CD4-positive, alpha-beta T cell treated with Interleukin-6 at 100 ng/mL for 8 hours (primary cell): ENCODE results near the gene RAB4A.

ENCODE experiments used
- DNase-seq: peaks from one replicate; pipeline ENCODE4 v3.0.0-alpha.2; 2020; ENCODE audit warnings: mixed read lengths, low spot score

Gene RAB4A, protein sequence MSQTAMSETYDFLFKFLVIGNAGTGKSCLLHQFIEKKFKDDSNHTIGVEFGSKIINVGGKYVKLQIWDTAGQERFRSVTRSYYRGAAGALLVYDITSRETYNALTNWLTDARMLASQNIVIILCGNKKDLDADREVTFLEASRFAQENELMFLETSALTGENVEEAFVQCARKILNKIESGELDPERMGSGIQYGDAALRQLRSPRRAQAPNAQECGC

GRCh38 chr1:229270547-229271447 is at the start of gene RAB4A:
Gene RAB4A, plus strand, starts transcription at chr1:229271111. Its CDS starts 229 bp downstream, at chr1:229271340.
- DNase-seq: peak; percentile 74

DNA sequence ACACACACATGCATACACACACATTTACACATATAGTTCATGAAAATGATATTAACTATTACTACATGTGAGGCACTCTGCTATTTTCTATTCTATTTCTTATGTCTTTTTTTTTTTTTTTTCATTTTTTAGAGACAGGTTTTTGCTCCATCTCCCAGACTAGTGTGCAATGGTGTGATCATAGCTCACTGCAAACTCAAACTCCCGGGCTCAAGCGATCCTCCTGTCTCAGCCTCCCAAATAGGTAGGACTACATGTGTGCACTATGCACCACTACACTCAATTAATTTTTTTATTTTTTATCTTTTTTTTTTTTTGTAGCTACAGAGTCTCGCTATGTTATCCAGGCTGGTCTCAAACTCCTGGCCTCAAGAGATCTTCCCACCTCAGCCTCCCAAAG is 48.8 kb upstream of the RAB4A start:
- DNase-seq: no peak

DNA sequence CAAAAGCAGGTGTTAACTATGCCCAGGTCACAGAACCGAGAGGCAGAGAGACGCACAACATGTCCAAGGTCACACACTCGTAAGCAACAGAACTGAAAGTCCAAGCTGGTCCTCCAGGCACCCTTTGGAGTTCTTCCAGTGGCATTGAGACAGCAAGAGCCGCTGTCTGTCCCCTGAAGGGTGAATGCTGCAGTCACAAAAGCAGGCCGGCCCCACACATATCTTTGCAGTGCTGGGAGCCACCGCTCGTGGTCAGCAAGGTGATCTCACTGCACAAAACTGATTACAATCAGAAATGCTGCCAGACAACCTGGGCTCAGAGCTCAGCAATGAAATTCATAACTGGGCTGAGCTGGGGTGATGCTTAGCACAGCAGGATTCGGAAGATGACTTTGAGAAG is 47.4 kb upstream of the RAB4A start:
- no peak for DNase-seq

- DNase-seq: no peak
Observed at GRCh38 chr1:229224308-229224707, 46.6 kb upstream of the RAB4A start.

- DNase-seq: no peak
Observed at GRCh38 chr1:229225331-229225782, 45.6 kb upstream of the RAB4A start.

DNA sequence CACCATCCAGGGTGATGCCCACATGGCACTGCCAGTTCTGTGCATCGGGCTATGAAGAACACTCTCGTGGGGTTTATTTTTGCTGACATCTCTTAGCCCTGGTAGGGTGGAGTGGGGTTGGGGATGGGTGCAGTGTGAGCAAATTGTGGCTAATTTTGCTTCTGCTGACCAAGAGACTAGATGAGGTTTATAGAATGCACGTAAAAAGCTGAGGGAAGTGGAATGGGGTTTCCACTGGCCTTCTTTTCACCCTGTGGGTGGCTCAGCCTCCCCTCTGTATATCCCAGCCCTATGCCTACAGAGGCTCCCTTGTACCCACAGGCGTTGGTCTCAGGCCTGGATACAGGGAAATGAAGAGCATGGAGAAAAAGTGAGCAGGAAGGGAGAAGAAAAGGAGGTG is 44.1 kb upstream of the RAB4A start:
- DNase-seq: no peak

DNA sequence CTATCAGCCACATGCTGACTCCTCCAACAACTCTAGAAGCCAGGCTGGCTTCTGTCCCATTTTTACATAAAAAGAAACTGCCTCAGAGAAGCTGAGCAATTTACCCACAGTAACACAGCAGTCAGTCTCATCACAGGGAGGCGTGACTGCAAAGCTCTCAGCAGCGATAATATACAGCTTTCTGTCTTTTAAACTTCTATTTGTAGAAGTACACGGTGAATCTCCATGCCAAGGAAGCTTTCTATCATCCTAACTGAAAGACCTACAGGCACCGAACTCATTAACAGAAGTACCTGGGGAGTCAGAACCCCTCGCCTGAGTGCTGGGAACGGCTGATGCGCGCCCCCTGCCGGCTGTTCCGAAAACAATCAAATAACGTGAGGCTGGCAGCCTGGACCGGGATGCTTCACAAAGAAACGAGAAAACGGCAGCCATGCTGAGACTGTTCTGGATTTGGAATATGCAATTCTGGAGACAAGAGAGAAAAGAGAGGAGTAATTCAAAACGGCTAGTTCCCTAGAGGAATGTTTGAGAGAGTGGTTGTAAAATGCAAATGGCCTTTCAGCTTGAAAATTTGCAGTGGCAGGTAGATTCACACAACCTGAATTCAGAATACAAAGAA is 43.5 kb upstream of the RAB4A start:
- peak; percentile 83 for DNase-seq

DNA sequence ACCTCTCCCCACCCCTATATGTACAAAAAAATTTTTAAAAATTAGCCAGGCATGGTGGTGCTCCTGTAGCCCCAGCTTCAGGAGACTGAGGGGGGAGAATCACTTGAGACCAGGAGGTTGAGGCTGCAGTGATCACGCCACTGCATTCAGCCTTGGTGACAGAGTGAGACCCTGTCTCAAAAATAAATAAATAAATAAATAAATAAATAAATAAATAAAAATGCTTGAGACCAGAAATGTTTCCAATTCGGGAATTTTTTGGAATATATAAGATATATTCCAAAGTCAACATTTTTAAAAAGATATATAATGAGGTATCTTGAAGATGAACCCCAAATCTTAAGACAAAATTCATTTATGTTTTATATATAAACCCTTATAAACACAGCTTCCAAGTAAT is 42.4 kb upstream of the RAB4A start:
- DNase-seq: no peak

DNA sequence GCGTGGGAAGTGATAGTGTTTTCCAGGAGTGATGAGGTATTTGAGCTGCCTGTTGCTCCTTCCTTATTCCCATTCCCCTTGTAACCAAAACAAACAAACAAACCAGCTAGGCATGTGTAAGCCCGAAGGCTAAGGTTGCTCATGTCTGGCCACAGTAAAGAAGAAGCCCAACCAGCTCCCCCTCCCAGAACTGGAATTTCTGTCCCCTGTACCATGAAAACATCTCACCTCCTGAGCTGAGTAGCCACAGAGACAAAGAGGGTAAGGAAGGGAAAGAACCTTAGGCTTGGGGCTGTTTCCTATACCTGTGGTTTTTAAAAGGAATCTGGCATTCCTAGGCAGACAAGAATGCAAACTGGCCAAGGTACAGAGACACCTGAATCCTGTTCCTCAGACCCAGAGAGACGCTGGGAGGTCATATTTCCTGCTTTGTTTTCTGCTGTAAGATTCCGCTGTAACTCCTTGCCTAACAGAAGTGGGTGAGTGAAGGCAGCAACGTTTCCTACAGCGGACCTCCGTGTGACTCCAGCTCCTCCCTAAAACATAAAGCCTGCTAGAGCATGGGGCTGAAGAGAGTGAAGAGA is 41.7 kb upstream of the RAB4A start:
- no peak for DNase-seq

GRCh38 chr1:229229721-229230139 is 41.2 kb upstream of the RAB4A start:
- DNase-seq: no peak

- DNase-seq: no peak
Observed at GRCh38 chr1:229230140-229230892, 40.6 kb upstream of the RAB4A start.

GRCh38 chr1:229230893-229231753 is 39.8 kb upstream of the RAB4A start:
- DNase-seq: no peak

DNA sequence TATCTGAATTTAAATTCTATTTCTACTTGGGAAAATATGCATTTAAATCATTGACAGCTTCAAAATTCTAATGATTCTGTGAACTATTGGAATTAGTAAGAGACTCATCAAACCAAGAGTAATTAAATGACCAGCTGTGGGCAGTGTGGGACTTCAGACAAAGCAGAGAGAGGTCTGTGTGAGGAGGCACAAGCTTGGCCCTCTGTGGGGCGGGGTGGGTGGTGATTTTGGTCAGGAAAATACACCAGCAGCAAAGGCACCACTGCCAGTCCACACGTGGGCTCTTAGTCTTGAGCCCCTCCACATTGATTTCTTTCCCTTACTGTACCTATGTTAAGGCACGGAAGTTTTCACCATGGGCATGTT is 39.2 kb upstream of the RAB4A start:
- no peak for DNase-seq

- no peak for DNase-seq
Observed at GRCh38 chr1:229234870-229235472, 35.9 kb upstream of the RAB4A start.

- DNase-seq: no peak
Observed at GRCh38 chr1:229237320-229237719, 33.6 kb upstream of the RAB4A start.

DNA sequence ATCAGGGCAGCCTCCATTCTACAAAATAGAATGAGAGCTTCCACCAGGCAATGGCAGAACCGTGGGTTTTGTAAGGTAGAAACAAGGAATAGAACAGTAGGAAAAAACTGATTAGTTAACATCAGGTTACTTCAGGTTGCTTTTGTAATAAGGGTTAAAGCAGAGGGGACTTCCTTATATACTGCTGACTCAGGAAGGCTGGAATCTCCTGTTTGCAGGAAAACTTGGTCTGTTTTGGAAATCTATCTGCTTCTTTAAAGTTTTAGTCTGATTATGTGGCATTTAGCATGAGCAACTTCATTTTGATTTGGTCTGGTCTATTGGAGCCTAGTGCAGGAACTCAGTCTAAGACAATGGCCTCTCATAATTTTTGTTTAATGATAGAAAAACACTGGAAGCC is 32.7 kb upstream of the RAB4A start:
- DNase-seq: no peak

GRCh38 chr1:229238674-229239415 is 32.1 kb upstream of the RAB4A start:
- no peak for DNase-seq

DNA sequence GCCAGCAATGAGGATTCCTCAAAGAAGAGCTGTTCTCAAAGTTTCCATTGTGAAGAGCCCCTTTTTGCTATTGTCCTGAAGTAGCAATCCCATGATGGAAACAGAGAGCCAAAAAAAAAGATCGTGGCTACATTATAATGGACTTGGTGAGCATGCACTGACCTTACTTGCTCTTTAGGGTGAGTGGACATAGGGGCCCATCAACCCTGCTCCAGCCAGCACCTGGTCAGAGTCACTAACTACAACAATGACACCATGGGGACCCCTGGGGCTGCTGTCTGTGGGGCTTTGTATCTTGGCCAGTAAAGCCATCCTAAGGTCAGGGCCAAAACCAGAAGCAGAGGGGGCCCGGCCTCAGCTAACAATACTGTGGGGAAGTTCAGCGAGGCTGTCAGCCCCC is 30.4 kb upstream of the RAB4A start:
- no peak for DNase-seq

GRCh38 chr1:229241390-229241789 is 29.5 kb upstream of the RAB4A start:
- DNase-seq: no peak

GRCh38 chr1:229243638-229244037 is 27.3 kb upstream of the RAB4A start:
- no peak for DNase-seq
